HG02884 (cell line): ENCODE results near the gene SAA4.
"Not testable (repeated sequence)": the region's sequence is repeated elsewhere in the genome, so short reads cannot be mapped to it uniquely, and the experiment has no call there.

ENCODE experiments used
- ATAC-seq: cut with Tn5 transposase; IDR thresholded peaks from one replicate; pipeline ENCODE4 v1.9.1; 2021; ENCODE audit warnings: mild to moderate bottlenecking, moderate library complexity; ENCODE audit not compliant: unreplicated experiment

SAA4 gene

GRCh38 chr11:18247191-18247581, 10.6 kb upstream of the SAA4 start:
- peak; percentile 20 for ATAC-seq

GRCh38 chr11:18246379-18247190, 10.0 kb upstream of the SAA4 start:
- ATAC-seq, result peak; percentile 81

GRCh38 chr11:18245396-18245795, 8.8 kb upstream of the SAA4 start:
- ATAC-seq, result no peak

GRCh38 chr11:18243783-18244362, 7.3 kb upstream of the SAA4 start:
- ATAC-seq, result no peak

- no peak for ATAC-seq
These were observed 3.1 kb upstream of the SAA4 start for GRCh38 chr11:18239655-18240054.

GRCh38 chr11:18235394-18236334, 938 bp downstream of the SAA4 start:
- no peak for ATAC-seq

- no peak for ATAC-seq
These were observed 2.7 kb downstream of the SAA4 start for GRCh38 chr11:18233912-18234311.

- ATAC-seq, result no peak
These were observed 5.7 kb downstream of the SAA4 start for GRCh38 chr11:18230859-18231258.

- ATAC-seq, result peak; percentile 93
These were observed 7.1 kb downstream of the SAA4 start for GRCh38 chr11:18229501-18229900.

- no peak for ATAC-seq
These were observed 10.7 kb downstream of the SAA4 start for GRCh38 chr11:18225913-18226312.

- ATAC-seq, result no peak
These were observed 12.8 kb downstream of the SAA4 start for GRCh38 chr11:18223591-18224387.

- no peak for ATAC-seq
These were observed 13.7 kb downstream of the SAA4 start for GRCh38 chr11:18222814-18223421.

GRCh38 chr11:18221274-18221876, 15.2 kb downstream of the SAA4 start:
- no peak for ATAC-seq

- no peak for ATAC-seq
These were observed 27.5 kb downstream of the SAA4 start for GRCh38 chr11:18209058-18209457.

- no peak for ATAC-seq
These were observed 31.8 kb downstream of the SAA4 start for GRCh38 chr11:18204771-18205170.

GRCh38 chr11:18204220-18204619, 32.4 kb downstream of the SAA4 start:
- no peak for ATAC-seq

- peak; percentile 50 for ATAC-seq
These were observed 32.9 kb downstream of the SAA4 start for GRCh38 chr11:18203723-18204122.

- not testable (repeated sequence) for ATAC-seq
These were observed 38.9 kb downstream of the SAA4 start for GRCh38 chr11:18197738-18198137.

- no peak for ATAC-seq
These were observed 40.1 kb downstream of the SAA4 start for GRCh38 chr11:18196532-18196931.

- ATAC-seq, result no peak
These were observed 43.6 kb downstream of the SAA4 start for GRCh38 chr11:18193010-18193409.
